SH-SY5Y (cell line): ENCODE measurements around the gene PPFIA1.

Source experiments
- GATA2 ChIP-seq: IDR thresholded peaks from 2 replicates; pipeline ENCODE4 v1.6.1; 2011; ENCODE audit warnings: mild to moderate bottlenecking, low read depth, low read length
- GATA3 ChIP-seq: IDR thresholded peaks from 2 replicates; pipeline ENCODE4 v1.6.1; 2011; ENCODE audit warnings: low read depth, mild to moderate bottlenecking, low read length, moderate library complexity

Gene PPFIA1

GRCh38 chr11:70270104-70270876 lies at the start of gene PPFIA1:
Gene PPFIA1 (plus strand): TSS chr11:70270690. CDS start chr11:70272173, 1,483 bp downstream.
- no peak for TF ChIP-seq GATA2
- TF ChIP-seq GATA3 = no peak

DNA sequence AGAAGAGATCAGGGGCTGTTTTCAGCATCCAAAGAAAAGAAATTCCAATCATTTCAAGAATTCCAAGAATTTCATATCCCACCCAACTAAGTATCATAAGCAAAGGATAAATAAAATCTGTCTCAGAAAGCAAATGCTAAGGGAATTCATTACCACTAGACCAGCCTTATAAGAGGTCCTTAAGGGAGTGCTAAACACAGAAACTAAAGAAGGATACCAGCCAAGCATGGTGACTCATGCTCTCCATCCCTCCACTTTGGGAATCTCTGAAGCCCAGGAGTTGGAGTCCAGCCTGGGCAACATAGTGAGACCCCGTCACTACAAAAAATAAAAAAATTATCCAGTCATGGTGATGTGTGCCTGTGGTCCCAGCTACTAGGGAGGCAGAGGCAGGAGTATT lies 49.6 kb upstream of the PPFIA1 start:
- TF ChIP-seq GATA2 = no peak
- TF ChIP-seq GATA3 = no peak

GRCh38 chr11:70225681-70226177 lies 44.8 kb upstream of the PPFIA1 start:
- TF ChIP-seq GATA2 (no peak), GATA3 (no peak)

- TF ChIP-seq GATA3 (no peak), GATA2 (no peak)
These were observed 44.3 kb upstream of the PPFIA1 start for GRCh38 chr11:70226183-70226582.

- TF ChIP-seq GATA2 (no peak), GATA3 (no peak)
These were observed 43.5 kb upstream of the PPFIA1 start for GRCh38 chr11:70226967-70227366.

GRCh38 chr11:70229737-70230136 lies 40.8 kb upstream of the PPFIA1 start:
- TF ChIP-seq GATA2 (no peak), GATA3 (no peak)

DNA sequence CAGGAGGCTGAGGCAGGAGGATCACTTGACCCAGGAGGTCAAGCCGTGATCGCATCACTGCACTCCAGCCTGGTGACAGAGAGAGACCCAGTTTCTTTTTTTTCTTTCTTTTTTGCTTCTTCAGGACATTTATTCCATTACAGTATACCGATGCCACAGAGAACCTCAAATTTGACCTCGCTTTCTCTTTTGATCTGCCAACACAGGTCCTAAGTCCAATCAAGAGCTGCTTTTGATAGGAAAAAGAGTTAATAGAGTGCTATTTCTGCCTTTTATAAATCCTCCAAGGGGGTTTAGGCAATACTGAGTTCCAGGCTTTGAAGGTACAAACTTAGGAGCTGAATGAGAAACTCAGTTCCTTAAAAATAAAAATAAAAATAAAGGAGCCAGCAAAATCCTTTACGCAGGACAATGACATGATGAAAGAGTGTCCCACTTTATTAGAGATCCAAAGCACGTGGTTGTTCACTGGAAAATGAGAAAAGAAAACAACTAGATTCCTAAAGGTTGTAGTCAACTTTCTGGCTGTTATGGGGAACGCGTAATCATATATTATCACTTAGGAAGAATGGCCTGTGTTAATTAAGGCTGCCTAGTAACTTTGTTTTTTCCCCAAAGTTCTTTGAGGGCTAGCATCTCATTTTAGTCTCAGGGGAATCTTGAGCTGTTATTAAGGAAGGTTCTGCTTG lies 40.2 kb upstream of the PPFIA1 start:
- TF ChIP-seq GATA3 = no peak
- no peak for TF ChIP-seq GATA2

DNA sequence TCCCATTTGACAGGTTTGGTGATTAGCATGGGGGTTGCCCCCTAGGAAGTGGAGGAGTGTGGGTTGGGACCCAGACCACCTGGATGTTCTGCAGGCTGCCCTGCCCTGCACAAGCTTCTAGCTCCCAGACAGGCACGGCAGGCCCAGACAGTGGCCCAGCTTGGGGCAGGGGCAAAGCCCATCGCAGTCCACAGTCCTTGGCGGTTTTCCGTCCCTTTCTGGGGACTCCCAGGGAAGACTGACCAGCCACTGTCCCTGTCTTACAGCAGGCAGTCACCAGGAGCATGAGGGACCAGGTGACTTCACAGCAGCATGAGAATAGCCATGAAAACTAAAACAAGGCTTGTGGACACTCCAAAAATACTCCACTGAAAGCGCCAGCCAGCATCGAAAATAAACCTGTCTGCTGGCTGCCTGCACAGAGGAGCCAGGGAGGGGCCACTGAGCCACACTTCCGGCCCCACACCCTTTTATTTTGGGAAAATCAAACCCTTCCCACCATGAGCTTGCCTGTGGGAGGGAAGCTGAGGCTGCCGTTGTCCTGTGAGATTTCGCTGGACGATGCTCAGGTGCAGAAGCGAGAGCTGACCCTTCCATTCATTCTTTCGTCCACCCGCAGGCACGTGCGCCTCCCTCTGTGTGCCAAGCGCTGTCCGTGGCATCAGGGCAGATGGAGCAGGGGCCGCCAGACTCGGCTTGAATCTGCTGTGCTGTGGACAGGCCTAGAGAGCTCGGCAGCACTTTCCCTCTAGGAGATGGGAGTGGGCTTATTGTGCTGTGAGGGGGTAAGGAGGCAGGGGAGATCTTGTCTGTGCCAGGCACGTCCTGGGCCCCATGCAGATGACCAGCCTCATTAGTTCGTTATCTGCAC lies 39.4 kb upstream of the PPFIA1 start:
- TF ChIP-seq GATA2 (no peak), GATA3 (no peak)

- TF ChIP-seq GATA3 (no peak), GATA2 (no peak)
These were observed 37.5 kb upstream of the PPFIA1 start for GRCh38 chr11:70233034-70233433.

DNA sequence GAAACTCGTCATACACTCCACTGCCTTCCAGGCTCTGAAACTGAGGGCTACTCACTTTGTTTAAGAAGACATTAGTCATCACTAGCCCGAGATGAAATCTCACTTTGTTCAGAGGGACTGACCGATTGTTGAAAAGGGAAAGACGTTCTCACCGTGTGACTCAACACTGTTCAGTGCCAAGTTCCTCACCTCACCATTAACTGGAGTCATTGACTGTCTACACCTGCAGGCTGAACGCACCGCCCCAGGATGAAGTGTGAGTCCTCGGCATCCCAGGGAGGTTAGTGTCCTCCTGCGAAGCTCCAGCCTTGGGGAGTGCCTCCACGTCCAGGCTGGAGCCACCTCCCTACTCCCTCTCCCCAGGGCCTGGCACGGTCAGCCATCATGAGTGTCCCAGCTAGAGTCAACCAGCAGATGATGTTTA lies 37.0 kb upstream of the PPFIA1 start:
- no peak for TF ChIP-seq GATA3
- TF ChIP-seq GATA2 = no peak

DNA sequence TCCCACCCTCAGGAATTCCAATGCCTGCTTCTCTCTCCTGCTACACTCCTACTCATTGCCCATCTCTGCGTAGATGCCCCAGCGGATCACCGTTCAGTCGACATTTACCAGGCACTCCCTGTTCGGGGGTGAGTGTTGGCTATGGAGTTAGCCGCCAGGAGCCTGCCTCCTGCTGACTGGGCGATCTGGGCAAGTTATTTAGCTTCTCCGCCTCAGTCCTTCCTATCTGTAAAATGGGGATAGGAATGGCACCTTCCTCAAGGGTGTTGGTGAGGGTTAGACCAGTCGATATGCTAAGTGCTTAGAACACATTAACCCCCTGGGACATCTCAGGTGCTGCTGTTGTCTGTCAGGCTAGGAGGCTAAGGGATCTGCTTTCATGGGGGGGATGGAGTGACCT lies 36.5 kb upstream of the PPFIA1 start:
- TF ChIP-seq GATA3 = no peak
- TF ChIP-seq GATA2 = no peak

- TF ChIP-seq GATA3 (no peak), GATA2 (no peak)
These were observed 30.2 kb upstream of the PPFIA1 start for GRCh38 chr11:70240337-70240736.

GRCh38 chr11:70241709-70242108 lies 28.8 kb upstream of the PPFIA1 start:
- TF ChIP-seq GATA2 (no peak), GATA3 (no peak)

DNA sequence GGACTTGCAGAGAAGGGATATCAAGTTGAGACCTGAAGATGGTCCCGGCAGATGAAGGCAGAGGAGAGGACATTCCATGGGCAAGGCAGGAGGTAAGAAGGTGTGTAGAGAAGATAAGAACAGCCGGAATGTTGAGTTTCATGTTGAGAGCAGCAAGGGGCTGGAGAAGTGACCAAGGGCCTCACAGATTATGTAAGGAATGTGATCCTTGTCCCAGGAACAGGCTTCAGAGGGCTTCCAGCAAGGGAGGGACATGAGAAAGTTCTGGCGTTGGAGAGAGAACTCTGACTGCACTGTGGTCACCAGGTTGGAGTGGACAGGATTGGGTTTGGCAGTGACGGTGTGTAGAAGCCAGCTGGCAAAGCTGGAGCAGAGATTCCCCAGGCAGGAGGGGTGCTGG lies 27.6 kb upstream of the PPFIA1 start:
- TF ChIP-seq GATA3 = no peak
- TF ChIP-seq GATA2 = no peak
